HepG2 (cell line): ENCODE results near the gene STX5. TPM values are rescaled to one million over a fixed set of nuclear protein-coding genes. Genes with fewer than 3 reads are reported as not detected.

Experiments
- BCL3 ChIP-seq: sonication (generic); formaldehyde crosslinking; IDR thresholded peaks from 2 replicates; pipeline ENCODE4 v1.5.1; 2020; ENCODE audit warnings: mild to moderate bottlenecking, missing genetic modification reagents, moderate library complexity
- CCAR2 ChIP-seq: fragments of 200-400 bp; formaldehyde crosslinking; optimal IDR thresholded peaks from 2 replicates; pipeline ENCODE3; 2018; ENCODE audit warnings: low read depth, mild to moderate bottlenecking, low read length, moderate library complexity
- CEBPG ChIP-seq: IDR thresholded peaks from 2 replicates; pipeline ENCODE4 v1.6.1; 2016
- CERS6 ChIP-seq: sonication (generic); formaldehyde crosslinking; IDR thresholded peaks from 2 replicates; pipeline ENCODE4 v1.5.0; 2020; ENCODE audit warnings: missing genetic modification reagents
- FOSL2 ChIP-seq: sonication (generic); formaldehyde crosslinking; IDR thresholded peaks from 2 replicates; pipeline ENCODE4 v1.4.0; 2020; ENCODE audit warnings: missing genetic modification reagents
- HES4 ChIP-seq: sonication (generic); formaldehyde crosslinking; IDR thresholded peaks from 2 replicates; pipeline ENCODE4 v1.9.0; 2021; ENCODE audit warnings: mild to moderate bottlenecking, missing genetic modification reagents, borderline replicate concordance
- MYNN ChIP-seq: sonication (generic); formaldehyde crosslinking; IDR thresholded peaks from 2 replicates; pipeline ENCODE4 v1.4.0; 2020; ENCODE audit warnings: mild to moderate bottlenecking, low read depth, missing genetic modification reagents
- PHF5A ChIP-seq: IDR thresholded peaks from one replicate; pipeline ENCODE4 v1.6.1; 2018; ENCODE audit warnings: low read depth, missing genetic modification reagents; ENCODE audit not compliant: unreplicated experiment
- PRMT3 ChIP-seq: sonication (generic); formaldehyde crosslinking; IDR thresholded peaks from 2 replicates; pipeline ENCODE4 v1.8.1; 2022; ENCODE audit warnings: low read depth, mild to moderate bottlenecking, moderate library complexity, missing genetic modification reagents, borderline replicate concordance
- RAD51 ChIP-seq: fragments of 450-650 bp; IDR thresholded peaks from 2 replicates; pipeline ENCODE4 v1.6.1; 2016; ENCODE audit warnings: borderline replicate concordance
- SNAPC5 ChIP-seq: sonication (generic); formaldehyde crosslinking; IDR thresholded peaks from 2 replicates; pipeline ENCODE4 v1.8.1; 2023; ENCODE audit warnings: mild to moderate bottlenecking, missing genetic modification reagents, borderline replicate concordance
- SRF ChIP-seq: IDR thresholded peaks from 2 replicates; pipeline ENCODE4 v1.6.1; 2011; ENCODE audit warnings: mild to moderate bottlenecking, low read depth, low read length, moderate library complexity
- SSRP1 ChIP-seq: IDR thresholded peaks from 2 replicates; pipeline ENCODE4 v1.6.1; 2016; ENCODE audit warnings: control low read depth
- SUZ12 ChIP-seq: fragments of 150-350 bp; IDR thresholded peaks from 2 replicates; pipeline ENCODE4 v1.6.1; 2014; ENCODE audit warnings: low read depth, low read length
- TIGD3 ChIP-seq: sonication (generic); formaldehyde crosslinking; IDR thresholded peaks from 2 replicates; pipeline ENCODE4 v1.5.1; 2020; ENCODE audit warnings: mild to moderate bottlenecking, missing genetic modification reagents, borderline replicate concordance
- ZFP36L2 ChIP-seq: sonication (generic); formaldehyde crosslinking; IDR thresholded peaks from 2 replicates; pipeline ENCODE4 v1.4.0; 2020; ENCODE audit warnings: missing genetic modification reagents
- ZNF24 ChIP-seq: fragments of 450-650 bp; IDR thresholded peaks from 2 replicates; pipeline ENCODE4 v1.6.1; 2017; ENCODE audit warnings: antibody characterized with exemption, mild to moderate bottlenecking
- ZNF30 ChIP-seq: sonication (generic); formaldehyde crosslinking; IDR thresholded peaks from 2 replicates; pipeline ENCODE4 v1.5.0; 2020; ENCODE audit warnings: mild to moderate bottlenecking, missing genetic modification reagents
- ZNF503 ChIP-seq: sonication (generic); formaldehyde crosslinking; IDR thresholded peaks from 2 replicates; pipeline ENCODE4 v1.4.0; 2020; ENCODE audit warnings: missing genetic modification reagents
- ZNF672 ChIP-seq: sonication (generic); formaldehyde crosslinking; IDR thresholded peaks from 2 replicates; pipeline ENCODE4 v1.8.1; 2022; ENCODE audit warnings: missing genetic modification reagents
- ZNF7 ChIP-seq: IDR thresholded peaks from 2 replicates; pipeline ENCODE4 v1.6.1; 2016; ENCODE audit warnings: missing biosample characterization, missing genetic modification reagents
- ZNF710 ChIP-seq: sonication (generic); formaldehyde crosslinking; IDR thresholded peaks from 2 replicates; pipeline ENCODE4 v1.5.0; 2020; ENCODE audit warnings: mild to moderate bottlenecking, missing genetic modification reagents, borderline replicate concordance
- ZNF749 ChIP-seq: sonication (generic); formaldehyde crosslinking; IDR thresholded peaks from 2 replicates; pipeline ENCODE4 v1.8.0; 2022; ENCODE audit warnings: mild to moderate bottlenecking, missing genetic modification reagents, moderate library complexity, borderline replicate concordance
- polyA plus RNA-seq, 8 experiments: library from polyadenylated mRNA; depleted of rRNA in 3 of 8; stranded (reverse) in 7 of 8; unstranded in 1 of 8; fragments of >200 nt; fragmentation: Illumina TruSeq in 4 of 8; extraction: Trizol in 4 of 8; gene quantifications; 2 replicates each; pipeline versions ENCODE4 v1.2.1 to v1.2.3, GENCODE V29; 2011 to 2016; ENCODE audit warnings: low read depth in 4 of 8, missing spikeins in 1 of 8, mixed read lengths in 1 of 8; ENCODE audit not compliant: insufficient read depth in 1 of 8
- total RNA-seq, 5 experiments: library from RNA; depleted of rRNA; stranded (reverse); fragments of >200 nt; fragmentation: Illumina TruSeq; extraction: Trizol; gene quantifications; 2 replicates each; pipeline ENCODE4 v1.2.3, GENCODE V29; 2016; ENCODE audit warnings: low read depth in 1 of 5

Gene STX5
- total and polyA plus RNA-seq, 2 of the 13 experiments (the other 11 are each of a cell fraction or from before 2014, with no cell fraction given): 26.9 to 30.0 TPM

GRCh38 chr11:62880803-62881578, 49.1 kb upstream of the STX5 start, which contains the start of gene SLC3A2 (continued):
- TF ChIP-seq SNAPC5 (CRISPR knock-in tag) (0 out of 2 replicates have a peak, but pooled peaks have one; percentile 62), SSRP1 (no peak), ZNF710 (CRISPR knock-in tag) (peak; percentile 81), CEBPG (CRISPR knock-in tag) (0 out of 2 replicates have a peak, but pooled peaks have one; percentile 17), ZNF7 (no peak), ZNF749 (CRISPR knock-in tag) (no peak), HES4 (CRISPR knock-in tag) (0 out of 2 replicates have a peak, but pooled peaks have one; percentile 57), ZNF503 (CRISPR knock-in tag) (peak; percentile 50; the same call in 1 of the 2 replicates), ZNF672 (no peak), SUZ12 (no peak), FOSL2 (CRISPR knock-in tag) (no peak), MYNN (CRISPR knock-in tag) (peak; percentile 23; the same call in 1 of the 2 replicates), CERS6 (CRISPR knock-in tag) (no peak), ZNF30 (CRISPR knock-in tag) (peak; percentile 81; the same call in 1 of the 2 replicates), ZNF24 (no peak), CCAR2 (no peak), SRF (no peak), PHF5A (CRISPR knock-in tag) (peak; percentile 34), TIGD3 (CRISPR knock-in tag) (no peak), PRMT3 (CRISPR knock-in tag) (peak; percentile 48; the same call in 1 of the 2 replicates), ZFP36L2 (no peak), RAD51 (no peak), BCL3 (peak; percentile 76; the same call in 1 of the 2 replicates)
